DMS53 treated with DMSO at 0.1 percent for 48 hours (cell line): Measurements from ENCODE around the gene KHDC4.
"Not testable (repeated sequence)": the region's sequence is repeated elsewhere in the genome, so short reads cannot be mapped to it uniquely, and the experiment has no call there.

Experiments
- DNase-seq: peaks from one replicate; lab custom pipeline; 2025; ENCODE audit not compliant: unreplicated experiment; lab: John Stamatoyannopoulos, UW

The KHDC4 gene

GRCh38 chr1:155910621-155911121 is 23.5 kb downstream of the KHDC4 start:
- DNase-seq: peak; percentile 19

GRCh38 chr1:155909894-155910293 is 24.3 kb downstream of the KHDC4 start:
- DNase-seq: no peak

GRCh38 chr1:155904261-155904660 is 30.0 kb downstream of the KHDC4 start:
- no peak for DNase-seq

- DNase-seq: no peak
Measured at GRCh38 chr1:155900161-155900560, 34.1 kb downstream of the KHDC4 start.

- no peak for DNase-seq
Measured at GRCh38 chr1:155899683-155900082, 34.5 kb downstream of the KHDC4 start.

GRCh38 chr1:155898888-155899287 is 35.3 kb downstream of the KHDC4 start:
- DNase-seq: no peak

GRCh38 chr1:155897746-155898145 is 36.5 kb downstream of the KHDC4 start:
- no peak for DNase-seq

GRCh38 chr1:155896476-155896875 is 37.7 kb downstream of the KHDC4 start:
- not testable (repeated sequence) for DNase-seq

- not testable (repeated sequence) for DNase-seq
Measured at GRCh38 chr1:155895617-155896016, 38.6 kb downstream of the KHDC4 start.

GRCh38 chr1:155893389-155894142 is 40.6 kb downstream of the KHDC4 start:
- peak; percentile 48 for DNase-seq

GRCh38 chr1:155892796-155893195 is 41.4 kb downstream of the KHDC4 start:
- no peak for DNase-seq

- DNase-seq: no peak
Measured at GRCh38 chr1:155890251-155890650, 44.0 kb downstream of the KHDC4 start.

- no peak for DNase-seq
Measured at GRCh38 chr1:155889566-155889965, 44.6 kb downstream of the KHDC4 start.

GRCh38 chr1:155888481-155888880 is 45.7 kb downstream of the KHDC4 start:
- DNase-seq: no peak

- no peak for DNase-seq
Measured at GRCh38 chr1:155884982-155885381, 49.2 kb downstream of the KHDC4 start.

GRCh38 chr1:155884031-155884960 is 49.9 kb downstream of the KHDC4 start:
- no peak for DNase-seq

GRCh38 chr1:155882766-155883165 is 51.4 kb downstream of the KHDC4 start:
- no peak for DNase-seq

GRCh38 chr1:155882235-155882634 is 52.0 kb downstream of the KHDC4 start:
- DNase-seq: no peak

GRCh38 chr1:155880950-155881349 is 53.3 kb downstream of the KHDC4 start:
- no peak for DNase-seq

GRCh38 chr1:155880251-155880650 is 54.0 kb downstream of the KHDC4 start:
- DNase-seq: no peak

- no peak for DNase-seq
Measured at GRCh38 chr1:155877945-155878344, 56.3 kb downstream of the KHDC4 start.

- DNase-seq: no peak
Measured at GRCh38 chr1:155873860-155874259, 60.4 kb downstream of the KHDC4 start.
